Activated CD8-positive, alpha-beta memory T cell treated with anti-CD3 and anti-CD28 coated beads, Interleukin-2, amount 50 U/mL, for 4 hours (primary cell): ENCODE measurements around the gene SBSN.

ENCODE experiments used
- DNase-seq: peaks from one replicate; pipeline ENCODE4 v3.0.0-alpha.2; 2020

The SBSN gene, protein sequence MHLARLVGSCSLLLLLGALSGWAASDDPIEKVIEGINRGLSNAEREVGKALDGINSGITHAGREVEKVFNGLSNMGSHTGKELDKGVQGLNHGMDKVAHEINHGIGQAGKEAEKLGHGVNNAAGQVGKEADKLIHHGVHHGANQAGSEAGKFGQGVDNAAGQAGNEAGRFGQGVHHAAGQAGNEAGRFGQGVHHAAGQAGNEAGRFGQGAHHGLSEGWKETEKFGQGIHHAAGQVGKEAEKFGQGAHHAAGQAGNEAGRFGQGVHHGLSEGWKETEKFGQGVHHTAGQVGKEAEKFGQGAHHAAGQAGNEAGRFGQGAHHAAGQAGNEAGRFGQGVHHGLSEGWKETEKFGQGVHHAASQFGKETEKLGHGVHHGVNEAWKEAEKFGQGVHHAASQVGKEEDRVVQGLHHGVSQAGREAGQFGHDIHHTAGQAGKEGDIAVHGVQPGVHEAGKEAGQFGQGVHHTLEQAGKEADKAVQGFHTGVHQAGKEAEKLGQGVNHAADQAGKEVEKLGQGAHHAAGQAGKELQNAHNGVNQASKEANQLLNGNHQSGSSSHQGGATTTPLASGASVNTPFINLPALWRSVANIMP

DNA sequence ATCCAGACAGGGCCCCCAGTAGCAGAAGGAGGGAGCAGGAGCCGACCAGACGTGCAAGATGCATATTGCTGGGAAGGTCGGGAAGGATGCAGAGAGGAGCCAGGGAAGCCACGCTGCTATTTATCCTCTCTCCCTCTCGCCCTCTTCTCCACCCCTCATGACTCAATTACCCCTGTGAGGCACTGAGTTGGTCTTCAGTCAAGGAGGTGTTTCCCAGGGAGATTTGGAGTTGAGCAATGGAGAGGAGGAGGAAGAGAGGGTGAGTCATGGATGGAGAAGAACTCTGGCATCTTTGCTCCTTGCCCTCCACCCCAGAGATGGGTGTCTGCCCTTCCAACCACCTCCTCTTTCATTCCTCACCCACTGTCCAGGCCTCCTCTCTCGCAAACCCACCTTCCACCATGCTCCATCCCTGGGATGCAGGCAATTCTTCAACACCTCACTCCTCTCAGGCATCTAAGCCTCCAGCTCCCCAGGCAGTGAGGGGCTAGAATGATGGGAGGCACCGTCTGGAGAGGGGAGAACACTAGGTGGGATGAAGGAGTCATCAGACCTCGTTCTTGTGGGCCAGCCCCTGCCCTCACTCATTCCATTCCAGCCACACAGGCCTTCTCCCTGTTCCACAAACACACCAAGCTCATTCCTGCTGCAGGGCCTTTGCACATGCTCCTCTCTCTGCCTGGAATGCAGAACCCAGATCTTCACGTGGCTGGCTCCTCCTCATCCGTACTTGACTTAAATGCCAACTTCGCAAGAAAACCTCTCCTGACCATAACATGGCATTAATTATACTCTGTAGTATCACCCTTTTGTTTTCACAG is at the start of gene SBSN:
SBSN (minus strand) TSS at position 94 of the 821 bp plus-strand sequence; CDS start at position 64, 30 bp downstream.
- DNase-seq: no peak

DNA sequence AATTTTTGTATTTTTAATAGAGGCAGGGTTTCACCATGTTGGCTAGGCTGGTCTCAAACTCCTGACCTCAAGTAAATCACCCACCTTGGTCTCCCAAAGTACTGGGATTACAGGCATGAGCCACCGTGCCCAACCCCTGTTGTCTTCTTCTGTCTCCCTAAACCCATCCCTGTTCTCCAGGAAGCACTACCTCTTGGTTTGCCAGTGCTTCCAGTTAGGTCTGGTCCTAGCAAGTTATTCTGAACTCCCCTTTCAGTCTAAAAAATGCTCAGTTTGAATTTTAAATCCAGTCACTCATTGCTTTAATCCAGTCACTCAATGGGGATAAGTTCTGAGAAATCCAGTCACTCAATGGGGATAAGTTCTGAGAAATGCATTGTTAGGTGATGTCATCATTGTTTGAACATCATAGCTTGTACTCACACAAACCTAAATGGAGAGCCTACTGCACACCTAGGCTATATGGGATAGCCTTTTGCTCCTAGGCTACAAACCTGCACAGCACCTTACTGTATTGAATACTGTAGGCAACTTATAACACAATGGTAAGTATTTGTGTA is 43.4 kb upstream of the SBSN start:
- no peak for DNase-seq

DNA sequence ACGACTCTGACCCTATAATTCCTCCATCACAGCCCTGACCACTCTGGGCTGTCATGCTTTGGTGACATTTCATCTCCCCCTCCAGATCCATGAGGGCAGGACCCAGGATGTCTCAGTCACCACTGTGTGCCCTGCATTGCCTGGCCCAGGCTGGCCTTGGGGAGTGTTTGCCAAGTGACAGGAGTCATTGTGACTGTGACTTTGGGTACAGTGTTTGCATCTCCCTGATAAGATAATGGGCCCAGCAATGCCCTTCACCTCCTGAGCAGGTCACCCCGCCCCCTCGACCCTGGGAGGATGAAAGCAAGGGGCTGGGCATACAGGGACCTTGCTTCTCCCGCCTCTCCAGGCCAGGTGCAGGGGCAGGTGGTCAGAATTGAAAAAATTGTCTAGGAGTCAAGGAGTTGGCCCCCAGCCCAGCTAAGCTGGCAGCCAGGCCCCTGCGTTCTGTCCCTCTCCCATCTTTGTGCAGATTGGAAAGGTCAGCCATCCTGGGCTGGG is 41.2 kb upstream of the SBSN start:
- no peak for DNase-seq

DNA sequence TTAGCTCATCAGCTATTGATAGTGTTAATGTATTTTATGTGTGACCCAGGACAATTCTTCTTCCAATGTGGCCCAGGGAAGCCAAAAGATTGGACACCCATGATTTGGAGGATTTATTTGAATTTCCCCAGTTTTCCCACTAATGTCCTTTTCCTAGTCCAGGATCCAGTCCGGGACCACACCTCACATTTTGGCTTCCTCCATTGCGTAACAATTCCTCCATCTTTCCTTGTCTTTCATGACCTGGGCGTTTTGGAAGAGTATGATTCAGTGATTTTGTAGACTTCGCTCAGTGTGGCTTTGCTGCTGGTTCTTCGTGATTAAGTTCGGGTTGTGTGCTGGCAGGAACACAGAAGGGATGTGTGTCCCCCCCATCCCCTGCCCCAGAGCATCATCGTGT is 38.6 kb upstream of the SBSN start:
- no peak for DNase-seq

DNA sequence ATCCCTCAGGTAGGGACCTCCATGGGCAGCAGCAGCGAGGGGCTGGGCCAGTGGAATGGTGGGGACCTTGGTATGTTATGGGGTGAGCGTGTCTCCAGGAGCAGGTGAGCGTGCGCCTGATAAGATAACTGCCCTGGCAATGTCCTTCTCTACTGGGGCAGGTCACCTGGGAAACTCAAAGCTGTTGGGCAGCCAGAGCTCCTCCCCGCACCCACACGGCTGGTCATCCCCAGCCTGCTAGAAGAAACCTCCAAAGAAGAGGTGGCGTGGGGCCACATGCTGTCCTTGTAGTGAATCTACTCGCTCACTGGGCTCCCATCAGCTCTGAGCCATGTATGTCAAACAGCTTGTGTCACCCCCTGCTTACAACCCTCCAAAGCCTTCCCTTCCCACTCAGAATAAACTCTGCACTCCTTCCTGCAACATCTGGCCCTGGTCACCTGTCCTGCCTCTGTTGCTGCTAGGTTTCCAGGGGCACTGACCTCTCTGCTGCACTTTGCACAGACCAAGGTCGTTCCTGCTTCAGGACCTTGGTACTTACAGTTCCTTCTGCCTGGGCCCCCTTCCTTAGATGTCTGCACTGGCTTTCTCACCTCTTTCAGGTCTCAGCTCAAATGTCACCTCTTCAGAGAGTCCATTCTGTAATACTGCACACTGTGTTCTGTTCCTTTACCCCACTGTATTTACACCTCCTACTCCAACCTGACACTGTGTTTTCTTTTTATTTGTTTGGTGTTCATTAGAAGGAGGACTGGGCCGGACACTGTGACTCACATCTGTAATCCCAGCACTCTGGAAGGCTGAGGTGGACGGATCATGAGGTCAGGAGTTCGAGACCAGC is 37.1 kb upstream of the SBSN start:
- no peak for DNase-seq

DNA sequence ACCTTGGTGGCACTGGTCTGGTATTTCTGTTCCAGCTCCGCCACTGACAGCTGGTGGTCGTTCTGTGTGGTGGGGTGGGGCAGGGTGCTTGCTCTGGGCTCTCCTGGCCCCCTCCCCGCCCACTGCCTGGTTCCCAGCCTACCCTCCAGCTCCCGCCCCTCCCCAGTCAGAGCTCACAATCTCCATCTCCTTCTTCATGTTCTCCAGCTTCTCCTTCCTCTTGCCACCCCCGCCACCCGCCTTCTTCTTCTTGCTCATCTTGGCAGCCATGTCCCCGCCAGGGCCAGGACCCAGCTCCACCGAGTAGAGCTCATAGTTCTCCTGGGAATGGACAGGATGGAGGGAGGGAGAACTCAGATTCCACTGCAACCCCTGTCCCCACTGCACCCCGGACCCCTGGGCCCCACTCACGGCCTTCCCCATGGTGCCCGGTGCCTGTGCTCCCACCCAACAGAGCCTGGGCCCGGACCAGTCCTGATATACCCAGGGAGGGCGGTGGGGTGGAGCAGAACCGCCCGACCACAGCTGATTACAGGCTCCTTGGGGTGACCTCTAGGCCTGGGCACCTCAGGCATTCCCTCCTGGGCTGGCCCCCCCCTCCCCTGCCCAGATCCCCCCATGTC is 35.2 kb upstream of the SBSN start, which contains the start of gene ATP4A:
ATP4A (minus strand) TSS at position 452 of the 623 bp plus-strand sequence; CDS start at position 423, 29 bp downstream.
- DNase-seq: no peak

DNA sequence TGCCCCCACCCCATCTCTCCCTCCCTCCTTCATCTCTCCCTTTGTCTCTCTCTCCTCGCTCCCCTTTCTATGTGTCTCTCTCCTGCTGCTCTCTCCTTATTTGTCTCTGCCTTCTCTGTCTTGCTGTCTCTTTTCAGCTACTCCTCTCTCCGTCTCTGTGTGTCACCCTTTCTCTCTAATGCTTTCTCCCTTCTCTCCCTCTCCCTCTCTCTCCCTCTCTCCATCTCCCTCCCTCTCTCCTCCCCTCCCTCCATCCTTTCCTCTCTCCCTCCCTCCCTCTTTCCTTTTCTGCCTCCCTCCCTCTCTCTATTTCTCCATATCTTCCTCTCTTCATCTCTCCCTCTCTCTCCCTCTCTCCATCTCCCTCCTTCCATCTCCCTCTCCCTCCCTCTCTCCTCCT is 34.7 kb upstream of the SBSN start:
- DNase-seq: no peak

DNA sequence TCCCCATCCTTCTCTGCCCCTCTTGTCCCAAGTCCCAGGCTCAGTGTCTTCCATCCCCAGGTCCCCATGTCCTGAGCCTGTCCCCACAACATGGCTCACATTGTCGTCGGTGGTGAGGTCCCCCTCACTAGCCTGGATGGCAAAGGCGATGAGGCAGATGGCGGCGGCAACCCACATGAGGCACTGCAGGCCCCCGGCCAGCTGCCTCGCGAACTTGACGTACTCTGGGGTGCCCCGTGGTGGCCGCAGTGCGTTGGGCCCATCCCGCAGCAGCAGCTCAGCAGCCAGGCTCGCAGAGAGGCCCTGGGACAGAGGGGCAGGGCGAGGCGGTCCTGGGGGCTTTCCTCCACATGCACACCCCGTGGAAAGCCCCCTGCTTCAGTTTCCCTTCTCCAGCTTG is 34.2 kb upstream of the SBSN start:
- DNase-seq: no peak

DNA sequence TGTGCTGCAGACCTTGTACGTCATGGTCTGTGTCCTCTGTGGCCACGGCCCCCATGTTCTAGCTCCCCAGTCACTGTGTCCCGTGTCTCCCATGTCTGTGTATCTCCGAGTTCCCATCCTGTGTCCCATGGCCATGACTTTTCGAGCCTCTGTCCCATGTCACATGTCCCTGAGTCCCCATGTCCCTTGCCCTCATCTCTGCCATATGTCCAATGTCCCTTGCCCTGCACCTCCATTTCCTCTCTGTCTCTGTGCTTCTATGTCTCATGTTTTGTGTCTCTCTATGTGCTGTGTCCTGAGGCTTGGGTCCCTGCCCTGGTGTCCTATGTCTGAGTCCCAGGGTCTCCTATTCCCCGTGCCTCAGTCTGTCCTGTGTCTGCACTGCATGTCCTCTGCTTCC is 33.3 kb upstream of the SBSN start:
- DNase-seq: no peak

DNA sequence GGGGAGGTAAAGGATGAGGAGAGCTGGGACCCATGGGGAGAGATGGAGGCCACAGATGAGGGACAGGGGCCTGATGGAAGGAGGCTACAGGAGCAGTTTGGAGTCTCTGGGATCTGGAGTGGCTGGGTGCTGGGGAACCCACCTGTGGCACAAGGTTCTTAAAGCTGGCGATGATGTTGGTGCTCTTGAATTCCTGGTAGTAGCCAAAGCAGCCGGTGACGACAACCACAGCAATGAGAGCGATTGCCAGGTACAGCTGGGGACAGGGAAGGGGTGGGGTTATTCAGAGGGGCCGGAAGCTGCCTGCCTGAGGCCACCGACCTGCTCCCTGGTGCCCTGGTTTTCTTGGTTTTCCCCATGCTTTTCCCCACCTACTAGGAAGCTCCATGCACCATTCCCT is 32.6 kb upstream of the SBSN start:
- no peak for DNase-seq

DNA sequence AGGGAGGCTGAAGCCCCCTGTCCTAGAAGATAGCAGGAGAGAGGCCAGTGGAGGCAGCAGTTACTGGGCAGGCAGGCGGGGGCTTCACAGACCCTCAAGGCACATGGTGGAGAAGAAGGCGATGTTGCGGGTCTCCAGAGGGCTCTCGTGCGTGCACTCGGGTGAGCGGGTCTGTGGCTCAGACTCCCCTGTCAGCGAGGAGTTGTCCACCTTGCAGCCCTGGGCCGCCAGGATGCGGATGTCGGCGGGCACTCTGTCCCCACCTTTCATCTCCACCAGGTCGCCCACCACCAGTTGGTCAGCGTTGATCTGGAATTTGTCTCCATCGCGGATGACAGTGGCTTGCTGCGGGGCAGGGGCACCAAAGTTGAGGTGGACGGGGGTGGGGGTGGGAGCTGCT is 32.2 kb upstream of the SBSN start:
- no peak for DNase-seq

DNA sequence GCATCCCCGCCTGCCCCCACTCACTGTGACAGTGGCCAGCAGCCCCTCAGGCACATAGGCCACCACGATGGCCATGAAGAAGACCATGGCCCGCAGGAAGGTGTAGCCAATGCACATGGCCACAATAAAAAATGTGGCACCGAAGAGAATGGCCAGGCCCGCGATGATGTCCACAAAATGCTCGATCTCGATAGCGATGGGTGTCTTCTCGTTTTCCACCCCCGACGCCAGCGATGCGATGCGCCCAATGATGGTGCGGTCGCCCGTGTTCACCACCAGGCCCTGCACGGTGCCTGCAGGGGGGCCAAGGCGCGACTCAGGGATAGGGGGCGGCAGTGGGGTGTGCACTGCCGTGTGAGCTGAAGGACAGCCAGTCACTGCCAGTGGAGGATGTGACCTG is 31.7 kb upstream of the SBSN start:
- DNase-seq: no peak

DNA sequence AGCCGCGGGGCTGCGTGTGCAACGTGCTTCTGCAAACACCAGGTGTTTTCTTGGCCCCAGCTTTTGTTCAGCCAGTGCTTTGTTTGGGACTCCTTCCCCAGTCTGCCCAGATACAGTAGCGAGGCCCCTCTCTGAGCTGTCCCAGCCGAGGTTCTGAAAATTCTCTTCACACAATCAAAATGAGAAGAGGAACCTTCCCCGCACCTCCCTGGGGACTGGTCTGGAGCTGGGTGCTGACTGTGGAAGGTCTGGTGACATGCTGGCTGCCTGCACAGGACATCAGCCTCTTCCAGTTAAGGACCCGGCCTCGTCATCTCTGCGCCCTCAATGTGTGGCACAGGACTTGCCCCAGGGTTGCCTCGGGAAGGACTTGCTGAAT is 31.2 kb upstream of the SBSN start:
- DNase-seq: no peak

DNA sequence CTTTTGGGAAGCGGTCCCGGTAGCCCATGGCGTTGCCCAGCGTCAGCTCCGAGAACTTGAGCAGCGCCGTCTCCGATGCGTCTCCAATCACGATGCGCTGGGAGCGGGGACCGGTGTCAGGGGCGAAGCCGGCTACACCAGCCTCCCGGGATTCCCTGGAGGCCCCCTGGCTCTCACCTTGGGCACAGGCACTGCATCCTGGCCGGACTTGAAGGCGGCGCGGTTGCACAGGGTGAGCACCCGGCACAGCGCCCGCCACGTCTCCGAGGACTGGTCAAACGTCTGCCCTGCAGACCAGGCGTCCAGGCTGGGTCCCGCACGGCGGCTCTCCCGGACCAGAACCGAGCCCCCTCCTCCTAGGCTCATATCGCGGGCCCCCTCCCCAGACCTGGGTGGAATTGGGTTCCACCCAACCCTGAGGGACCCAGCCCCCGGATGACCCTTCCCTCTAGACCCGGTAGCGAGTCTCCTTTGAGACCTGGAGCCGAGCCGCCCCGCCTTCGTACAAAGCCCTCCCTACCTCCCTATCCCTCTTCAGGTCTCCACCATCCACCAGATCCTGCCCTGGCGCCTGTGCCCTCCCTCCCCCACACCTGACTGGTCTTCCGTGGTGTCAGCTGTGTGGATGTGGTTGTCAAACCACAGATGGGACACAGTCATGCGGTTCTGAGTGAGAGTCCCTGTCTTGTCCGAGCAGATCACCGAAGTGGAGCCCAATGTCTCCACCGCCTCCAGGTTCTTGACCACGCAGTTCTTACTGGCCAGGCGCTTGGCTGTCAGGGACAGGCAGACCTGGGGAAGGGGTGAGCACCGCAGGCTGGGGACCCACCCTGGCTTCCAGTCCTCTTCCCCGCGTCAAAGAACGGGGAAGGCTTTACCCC is 30.5 kb upstream of the SBSN start:
- DNase-seq: no peak

DNA sequence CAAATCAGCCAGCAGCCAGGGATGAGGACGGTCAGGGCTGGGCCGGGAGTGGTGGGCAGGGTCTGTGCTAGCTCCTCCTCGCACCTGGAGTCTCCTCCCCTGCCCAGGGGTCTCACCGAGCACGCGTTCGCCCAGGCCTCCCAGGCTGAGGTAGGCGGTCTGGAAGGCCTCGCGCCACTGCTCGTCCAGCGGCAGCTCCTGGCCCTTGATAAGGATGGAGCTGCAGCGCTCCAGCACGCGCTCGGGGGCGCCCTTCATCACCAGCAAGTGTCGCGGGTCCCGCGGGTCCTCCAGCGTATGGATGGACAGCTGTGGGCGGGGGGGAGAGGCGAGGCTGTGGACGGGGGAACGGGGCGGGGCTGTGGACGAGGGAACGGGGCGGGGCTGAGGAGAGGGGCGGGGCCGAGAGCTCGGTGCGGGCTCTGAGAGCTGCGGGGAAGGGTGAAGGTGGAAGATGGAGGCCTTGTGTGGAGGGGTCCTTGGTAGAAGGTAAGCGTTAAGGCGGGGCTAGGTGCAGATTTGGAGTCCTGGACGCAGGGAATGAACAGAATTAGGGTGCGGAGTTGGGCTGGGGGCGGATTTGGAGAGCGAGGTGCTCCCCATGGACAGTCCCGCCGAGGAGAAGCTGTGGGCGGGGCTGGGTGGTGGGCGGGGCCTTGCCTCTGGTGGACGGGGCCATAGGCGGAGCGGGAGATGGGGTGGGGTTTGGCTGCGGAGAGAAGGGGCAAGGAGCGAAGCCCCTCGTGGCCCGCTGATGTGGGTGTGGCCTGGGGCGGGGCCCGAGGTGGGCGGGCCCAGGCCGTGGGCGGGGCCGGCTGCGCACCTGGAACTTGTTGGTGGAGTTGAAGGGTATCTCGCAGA is 29.7 kb upstream of the SBSN start:
- DNase-seq: peak; percentile 52

DNA sequence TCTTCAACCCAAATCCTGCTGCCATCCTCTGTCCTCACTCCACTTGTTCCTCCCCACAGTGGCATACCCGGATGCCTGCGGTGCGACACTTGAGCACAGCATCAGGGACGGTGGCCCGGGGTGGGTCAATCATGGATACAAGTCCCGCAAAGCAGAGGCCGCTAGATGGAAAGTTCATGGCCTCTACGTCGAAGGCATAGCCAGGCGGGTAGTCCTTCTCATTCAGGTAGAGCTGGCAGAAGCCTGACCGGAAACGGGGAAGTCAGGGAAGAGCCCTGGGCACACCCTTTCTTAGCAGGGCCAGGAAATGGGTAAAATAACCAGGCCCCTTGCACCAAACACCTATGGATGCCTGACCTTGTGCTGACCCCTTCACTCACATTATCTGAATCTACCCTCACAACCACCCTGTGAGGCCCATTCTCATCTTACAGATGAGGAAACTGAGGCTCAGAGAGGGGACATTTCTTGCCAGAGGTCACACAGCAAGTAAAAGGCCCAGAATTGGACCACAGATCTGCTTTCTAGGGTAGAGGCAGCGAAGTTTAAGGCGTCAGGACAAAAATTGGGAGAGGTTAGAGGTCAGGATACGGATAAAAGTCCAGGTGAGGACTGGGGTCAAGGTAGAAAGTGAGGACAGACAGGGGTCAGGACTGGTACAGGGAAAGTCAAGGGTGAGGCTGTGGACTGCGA is 28.9 kb upstream of the SBSN start:
- DNase-seq: peak; percentile 1

DNA sequence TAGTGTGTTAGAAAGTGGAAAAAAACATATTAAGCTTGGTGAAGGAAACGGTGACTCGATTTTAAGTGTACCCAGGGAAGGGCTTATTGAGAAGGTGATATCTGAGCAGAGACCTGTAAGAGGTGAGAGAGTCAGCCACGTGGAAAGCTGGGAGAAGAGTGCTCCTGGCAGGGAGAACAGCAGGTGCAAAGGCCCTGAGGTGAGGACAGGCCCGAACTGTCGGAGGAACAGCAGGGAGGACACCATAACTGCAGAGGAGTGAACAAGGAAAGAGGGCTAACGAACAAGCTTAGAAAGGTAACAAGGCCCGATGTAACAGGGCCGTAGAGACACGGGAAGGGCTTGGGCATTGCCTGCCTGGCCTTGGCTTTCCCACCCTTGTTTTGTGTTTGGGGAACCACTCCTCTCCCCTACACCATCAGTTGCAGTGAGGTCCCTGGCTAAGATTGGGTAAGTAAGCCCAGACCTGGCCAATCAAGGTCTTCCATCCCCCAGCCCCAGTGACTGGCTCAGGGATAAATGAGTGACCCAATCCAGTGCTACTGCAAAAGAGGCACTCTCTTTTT is 28.0 kb upstream of the SBSN start:
- DNase-seq: no peak

DNA sequence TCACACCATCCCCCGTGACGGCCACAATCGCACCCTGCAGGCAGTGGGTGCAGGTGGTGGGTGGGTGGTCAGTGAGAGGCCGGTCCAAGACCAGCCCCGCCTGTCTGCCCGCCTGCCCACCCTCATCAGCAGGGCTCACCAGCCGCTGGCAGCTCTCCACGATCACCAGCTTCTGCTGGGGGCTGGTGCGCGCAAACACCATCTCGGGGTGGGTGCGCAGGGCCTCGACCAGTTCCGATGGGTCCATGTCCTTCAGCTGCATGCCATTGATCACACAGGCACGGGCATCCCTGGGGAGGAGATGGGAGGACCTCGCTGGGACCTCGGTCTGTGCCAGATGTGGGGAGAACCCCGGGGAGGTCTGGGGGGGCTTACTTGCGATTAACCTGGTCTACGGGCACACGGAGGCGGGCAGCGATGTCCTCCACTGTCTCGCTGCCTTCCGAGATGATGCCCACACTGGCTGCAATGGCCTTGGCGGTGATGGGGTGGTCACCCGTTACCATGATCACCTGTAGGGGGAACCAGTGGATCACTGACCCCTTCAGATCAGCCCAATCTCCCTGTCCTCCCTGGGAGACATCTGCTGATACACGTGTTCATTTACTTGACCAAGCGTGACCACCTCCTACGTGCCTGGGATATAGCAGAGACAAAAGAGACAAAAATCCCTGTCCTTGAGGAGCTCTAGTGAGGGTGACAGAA is 27.3 kb upstream of the SBSN start:
- no peak for DNase-seq
